ENCODE measurements around the gene OR4K14. TPM values are rescaled to one million over a fixed set of nuclear protein-coding genes. Genes with fewer than 3 reads are reported as not detected.
"Not testable (repeated sequence)": the region's sequence is repeated elsewhere in the genome, so short reads cannot be mapped to it uniquely, and the experiment has no call there.

The OR4K14 gene, protein sequence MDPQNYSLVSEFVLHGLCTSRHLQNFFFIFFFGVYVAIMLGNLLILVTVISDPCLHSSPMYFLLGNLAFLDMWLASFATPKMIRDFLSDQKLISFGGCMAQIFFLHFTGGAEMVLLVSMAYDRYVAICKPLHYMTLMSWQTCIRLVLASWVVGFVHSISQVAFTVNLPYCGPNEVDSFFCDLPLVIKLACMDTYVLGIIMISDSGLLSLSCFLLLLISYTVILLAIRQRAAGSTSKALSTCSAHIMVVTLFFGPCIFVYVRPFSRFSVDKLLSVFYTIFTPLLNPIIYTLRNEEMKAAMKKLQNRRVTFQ
- not detected in 2 replicates for total RNA-seq (2014; rRNA removed; shearing (Covaris generic))

- no peak within 1 kb of the TSS for H3K27ac ChIP-seq
- H3K4me1 ChIP-seq (replicated peaks) = no peaks in the 10 kb centered on the region
- H3K27me3 ChIP-seq (replicated peaks) = no peaks in the 10 kb centered on the region
- H3K9me3 ChIP-seq (replicated peaks) = no peaks in the 10 kb centered on the region
- no peak for DNase-seq (ENCODE audit: low read depth in 1 of 2, low spot score in 2 of 2)
- no peak within 1 kb of the TSS for H3K4me3 ChIP-seq
- no peaks in the 10 kb centered on the region for H3K36me3 ChIP-seq
These were observed at the start of gene OR4K14 for GRCh38 chr14:20019257-20019865. OR4K14 (minus strand) TSS chr14:20019307; CDS start chr14:20015193, 4,114 bp downstream.

DNA sequence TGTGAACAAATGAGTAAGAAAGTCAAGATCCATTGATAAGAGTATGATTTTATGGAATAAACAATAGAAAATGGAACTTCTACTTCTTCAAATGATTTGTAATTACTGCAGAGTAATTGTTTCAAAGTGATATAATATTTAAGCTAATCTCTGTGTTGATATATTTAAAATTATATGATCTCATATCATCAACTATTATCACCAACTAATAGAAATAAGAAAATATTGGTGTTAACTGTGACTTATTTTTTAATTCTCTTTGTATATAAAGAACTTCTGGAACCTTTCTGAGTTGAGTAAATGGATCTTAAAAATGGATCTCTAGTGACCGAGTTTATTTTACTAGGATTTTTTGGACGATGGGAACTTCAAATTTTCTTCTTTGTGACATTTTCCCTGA lies 40.6 kb upstream of the OR4K14 start, which contains the start of gene OR4L1:
Gene OR4L1 (plus strand): TSS at position 301 of the 400 bp plus-strand sequence. CDS start 0 bp downstream, at position 301.
- Histone ChIP-seq H3K9me3 (replicated peaks) (no peaks in the 10 kb centered on the region; the same call in 1 of the 2 replicates), H3K27me3 (replicated peaks) (no peaks in the 10 kb centered on the region), H3K36me3 (no peaks in the 10 kb centered on the region), H3K27ac (no peak within 1 kb of the TSS), H3K4me3 (no peak within 1 kb of the TSS), H3K4me1 (replicated peaks) (no peaks in the 10 kb centered on the region)
- DNase-seq (ENCODE audit: low read depth in 1 of 2, low spot score in 2 of 2) = no peak

DNA sequence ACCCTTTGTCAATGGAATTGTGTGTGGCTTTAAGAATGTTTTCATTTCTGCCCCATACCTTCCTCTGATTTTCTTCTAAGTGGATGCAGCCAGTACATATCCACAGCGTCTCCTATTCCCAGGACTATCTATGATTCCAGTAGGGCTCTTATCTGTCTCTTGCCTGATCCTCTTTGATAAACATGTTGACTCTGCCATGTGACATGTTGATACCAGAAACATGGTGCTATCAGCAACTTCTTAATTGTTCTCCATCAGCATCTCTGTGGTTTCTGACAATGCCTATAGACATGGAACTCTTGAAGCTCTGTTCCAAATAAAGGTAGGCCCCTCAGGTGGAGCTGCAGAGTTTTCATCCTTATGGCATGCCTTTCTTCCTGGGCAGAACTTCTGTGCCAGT lies 29.1 kb upstream of the OR4K14 start:
- H3K27me3 ChIP-seq (replicated peaks) = no peaks in the 10 kb centered on the region

GRCh38 chr14:20044243-20044642 lies 25.1 kb upstream of the OR4K14 start:
- Histone ChIP-seq H3K4me3 (no peak overlapping the region), H3K27me3 (replicated peaks) (no peaks in the 10 kb centered on the region), H3K36me3 (no peaks in the 10 kb centered on the region), H3K27ac (no peak overlapping the region), H3K9me3 (replicated peaks) (no peaks in the 10 kb centered on the region), H3K4me1 (replicated peaks) (no peaks in the 10 kb centered on the region)
- DNase-seq (ENCODE audit: low read depth in 1 of 2, low spot score in 2 of 2) = no peak

More for the DNA sequence above, 29.1 kb upstream of the OR4K14 start:
- Histone ChIP-seq H3K27ac (no peak overlapping the region), H3K9me3 (replicated peaks) (no peaks in the 10 kb centered on the region), H3K4me1 (replicated peaks) (no peaks in the 10 kb centered on the region), H3K4me3 (no peak overlapping the region), H3K36me3 (no peaks in the 10 kb centered on the region)
- DNase-seq (ENCODE audit: low read depth in 1 of 2, low spot score in 2 of 2) = no peak

GRCh38 chr14:20035938-20036337 lies 16.8 kb upstream of the OR4K14 start, which contains the start of gene OR4K13:
OR4K13 (minus strand) TSS chr14:20036038; CDS start chr14:20034758, 1,280 bp downstream.
- Histone ChIP-seq H3K9me3 (replicated peaks) (no peaks in the 10 kb centered on the region), H3K4me3 (no peak within 1 kb of the TSS), H3K4me1 (replicated peaks) (no peaks in the 10 kb centered on the region), H3K27me3 (replicated peaks) (no peaks in the 10 kb centered on the region), H3K36me3 (no peaks in the 10 kb centered on the region), H3K27ac (no peak within 1 kb of the TSS)
- no peak for DNase-seq (ENCODE audit: low read depth in 1 of 2, low spot score in 2 of 2)

- no peaks in the 10 kb centered on the region for H3K36me3 ChIP-seq
- H3K27me3 ChIP-seq (replicated peaks) = no peaks in the 10 kb centered on the region
- no peak overlapping the region for H3K27ac ChIP-seq
- H3K4me3 ChIP-seq = no peak overlapping the region
- no peaks in the 10 kb centered on the region for H3K4me1 ChIP-seq (replicated peaks)
- DNase-seq (ENCODE audit: low read depth in 1 of 2, low spot score in 2 of 2) = no peak
- H3K9me3 ChIP-seq (replicated peaks) = no peaks in the 10 kb centered on the region
These were observed 16.3 kb upstream of the OR4K14 start for GRCh38 chr14:20035449-20035848.

GRCh38 chr14:20031058-20031457 lies 12.0 kb upstream of the OR4K14 start:
- Histone ChIP-seq H3K36me3 (no peaks in the 10 kb centered on the region), H3K27ac (no peak overlapping the region), H3K4me1 (replicated peaks) (no peaks in the 10 kb centered on the region), H3K9me3 (replicated peaks) (no peaks in the 10 kb centered on the region), H3K4me3 (no peak overlapping the region), H3K27me3 (replicated peaks) (no peaks in the 10 kb centered on the region)
- DNase-seq (ENCODE audit: low read depth in 1 of 2, low spot score in 2 of 2) = no peak

GRCh38 chr14:20008156-20008555 lies 11.0 kb downstream of the OR4K14 start:
- H3K4me1 ChIP-seq (replicated peaks) = no peaks in the 10 kb centered on the region
- no peak for DNase-seq (ENCODE audit: low read depth in 1 of 2, low spot score in 2 of 2)
- H3K27ac ChIP-seq = no peak overlapping the region
- H3K27me3 ChIP-seq (replicated peaks) = no peaks in the 10 kb centered on the region
- no peaks in the 10 kb centered on the region for H3K36me3 ChIP-seq
- H3K9me3 ChIP-seq (replicated peaks) = no peaks in the 10 kb centered on the region
- H3K4me3 ChIP-seq = no peak overlapping the region

DNA sequence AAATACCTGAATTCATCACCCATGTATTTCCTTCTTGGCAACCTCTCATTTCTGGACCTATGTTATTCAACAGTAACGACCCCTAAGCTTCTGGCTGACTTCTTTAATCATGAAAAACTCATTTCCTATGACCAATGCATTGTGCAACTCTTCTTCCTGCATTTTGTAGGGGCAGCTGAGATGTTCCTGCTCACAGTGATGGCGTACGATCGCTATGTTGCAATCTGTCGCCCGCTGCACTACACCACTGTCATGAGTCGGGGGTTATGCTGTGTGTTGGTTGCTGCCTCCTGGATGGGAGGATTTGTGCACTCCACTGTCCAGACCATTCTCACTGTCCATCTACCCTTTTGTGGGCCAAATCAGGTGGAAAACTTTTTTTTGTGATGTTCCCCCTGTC lies 16.8 kb downstream of the OR4K14 start:
- Histone ChIP-seq H3K9me3 (replicated peaks) (no peaks in the 10 kb centered on the region), H3K27ac (no peak overlapping the region), H3K36me3 (no peaks in the 10 kb centered on the region), H3K4me3 (no peak overlapping the region), H3K4me1 (replicated peaks) (no peaks in the 10 kb centered on the region), H3K27me3 (replicated peaks) (no peaks in the 10 kb centered on the region)
- no peak for DNase-seq (ENCODE audit: low read depth in 1 of 2, low spot score in 2 of 2)

DNA sequence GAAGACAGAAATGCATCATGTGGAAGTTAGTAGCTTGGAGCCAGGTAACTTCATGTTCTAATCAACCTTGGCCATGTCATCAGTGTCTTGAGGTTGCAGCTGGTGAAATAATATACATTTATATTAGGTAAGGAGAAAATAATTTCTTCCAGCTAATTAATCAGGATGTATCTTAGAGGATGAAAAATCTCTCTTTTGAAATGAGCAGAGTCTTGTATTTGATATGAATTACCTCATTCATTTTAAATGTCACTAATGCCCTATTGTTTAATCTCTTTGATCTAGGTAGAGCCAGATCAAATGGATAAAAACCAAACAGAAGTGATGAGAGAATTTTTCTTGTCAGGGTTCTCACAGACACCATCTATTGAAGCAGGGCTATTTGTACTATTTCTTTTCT lies 17.2 kb downstream of the OR4K14 start, which contains the start of gene OR4Q2:
Gene OR4Q2 (plus strand): TSS at position 301 of the 400 bp plus-strand sequence.
- Histone ChIP-seq H3K36me3 (no peaks in the 10 kb centered on the region), H3K4me3 (no peak within 1 kb of the TSS), H3K27me3 (replicated peaks) (no peaks in the 10 kb centered on the region), H3K27ac (no peak within 1 kb of the TSS), H3K4me1 (replicated peaks) (no peaks in the 10 kb centered on the region), H3K9me3 (replicated peaks) (no peaks in the 10 kb centered on the region)
- DNase-seq (ENCODE audit: low read depth in 1 of 2, low spot score in 2 of 2) = no peak

GRCh38 chr14:19993438-19993837 lies 25.7 kb downstream of the OR4K14 start:
- DNase-seq (ENCODE audit: low read depth in 1 of 2, low spot score in 2 of 2) = no peak

GRCh38 chr14:19975291-19975690 lies 43.8 kb downstream of the OR4K14 start, which contains the start of gene OR4K15:
OR4K15 (plus strand) TSS chr14:19975591; CDS start chr14:19975591, 0 bp downstream.
- H3K27me3 ChIP-seq (replicated peaks) = no peaks in the 10 kb centered on the region
- no peaks in the 10 kb centered on the region for H3K9me3 ChIP-seq (replicated peaks)
- no peak within 1 kb of the TSS for H3K4me3 ChIP-seq
- H3K36me3 ChIP-seq = no peaks in the 10 kb centered on the region
- no peaks in the 10 kb centered on the region for H3K4me1 ChIP-seq (replicated peaks)
- H3K27ac ChIP-seq = no peak within 1 kb of the TSS
- no peak for DNase-seq (ENCODE audit: low read depth in 1 of 2, low spot score in 2 of 2)

More at GRCh38 chr14:19993438-19993837, 25.7 kb downstream of the OR4K14 start:
- no peaks in the 10 kb centered on the region for H3K36me3 ChIP-seq
- no peaks in the 10 kb centered on the region for H3K27me3 ChIP-seq (replicated peaks)
- H3K4me3 ChIP-seq = no peak overlapping the region
- H3K4me1 ChIP-seq (replicated peaks) = no peaks in the 10 kb centered on the region
- no peak overlapping the region for H3K27ac ChIP-seq
- H3K9me3 ChIP-seq (replicated peaks) = no peaks in the 10 kb centered on the region

GRCh38 chr14:19974844-19975243 lies 44.3 kb downstream of the OR4K14 start:
- H3K36me3 ChIP-seq = no peaks in the 10 kb centered on the region
- H3K27ac ChIP-seq = no peak overlapping the region
- no peaks in the 10 kb centered on the region for H3K4me1 ChIP-seq (replicated peaks)
- H3K9me3 ChIP-seq (replicated peaks) = no peaks in the 10 kb centered on the region
- no peaks in the 10 kb centered on the region for H3K27me3 ChIP-seq (replicated peaks)
- no peak overlapping the region for H3K4me3 ChIP-seq
- DNase-seq (ENCODE audit: low read depth in 1 of 2, low spot score in 2 of 2) = no peak

GRCh38 chr14:19969735-19970134 lies 49.4 kb downstream of the OR4K14 start:
- H3K27ac ChIP-seq; DNase-seq (ENCODE audit: low read depth in 1 of 2, low spot score in 2 of 2); H3K36me3 ChIP-seq; H3K4me1 ChIP-seq (replicated peaks); H3K9me3 ChIP-seq (replicated peaks); H3K4me3 ChIP-seq; H3K27me3 ChIP-seq (replicated peaks): not testable (repeated sequence)
